K562 (cell line): ENCODE measurements around the gene BCAS2. TPM values are rescaled to one million over a fixed set of nuclear protein-coding genes. Genes with fewer than 3 reads are reported as not detected.
A peak's percentile ranks its signal among the peaks of the same experiment; 100 is the strongest.

Experiments used
- CHAMP1 ChIP-seq: fragments of 450-650 bp; IDR thresholded peaks from 2 replicates; pipeline ENCODE4 v1.6.1; 2016; ENCODE audit warnings: mild to moderate bottlenecking
- E2F6 ChIP-seq, 2 experiments: IDR thresholded peaks; 2 replicates each; pipeline ENCODE4 v1.6.1; 2011; ENCODE audit warnings: borderline replicate concordance in 1 of 2, control low read depth in 1 of 2, low read depth in 1 of 2, low read length in 1 of 2, mild to moderate bottlenecking in 1 of 2, mixed read lengths in 1 of 2, moderate library complexity in 1 of 2; ENCODE audit not compliant: insufficient read depth in 1 of 2, insufficient read length in 1 of 2, poor library complexity in 1 of 2, severe bottlenecking in 1 of 2; ENCODE audit errors: extremely low read depth in 1 of 2
- ETV1 ChIP-seq: fragments of 450-650 bp; conservative IDR thresholded peaks from 2 replicates; pipeline ENCODE4 v1.6.1; 2016; ENCODE audit warnings: missing genetic modification characterization, control low read depth, low read depth, missing compliant biosample characterization
- EZH2 ChIP-seq: IDR thresholded peaks from 2 replicates; pipeline ENCODE4 v1.6.1; 2012; ENCODE audit warnings: low read depth, mild to moderate bottlenecking, inconsistent platforms, low read length, borderline replicate concordance
- GTF2B ChIP-seq: IDR thresholded peaks from 2 replicates; pipeline ENCODE4 v1.6.1; 2011; ENCODE audit not compliant: insufficient read length; ENCODE audit errors: extremely low read depth
- KAT7 ChIP-seq: sonication (generic); formaldehyde crosslinking; IDR thresholded peaks from 2 replicates; pipeline ENCODE4 v1.8.0; 2022; ENCODE audit warnings: missing genetic modification reagents, mild to moderate bottlenecking, borderline replicate concordance
- KDM4B ChIP-seq, 2 experiments: fragments of 450-650 bp in 1 of 2; sonication (generic) in 1 of 2; IDR thresholded peaks; 2 replicates each; pipeline ENCODE4 v1.6.1; 2016 to 2017; ENCODE audit warnings: borderline replicate concordance in 2 of 2, antibody characterized with exemption in 1 of 2, low read depth in 1 of 2, mild to moderate bottlenecking in 1 of 2
- MAFG ChIP-seq: fragments of 450-650 bp; conservative IDR thresholded peaks from 2 replicates; pipeline ENCODE4 v1.6.1; 2016; ENCODE audit warnings: missing genetic modification characterization, missing compliant biosample characterization
- MED1 ChIP-seq: sonication (generic); formaldehyde crosslinking; IDR thresholded peaks from 2 replicates; pipeline ENCODE4 v1.8.1; 2023; ENCODE audit warnings: missing genetic modification reagents, borderline replicate concordance
- MYNN ChIP-seq, 2 experiments: sonication (generic); formaldehyde crosslinking in 1 of 2; IDR thresholded peaks; 2 replicates each; pipeline versions ENCODE4 v1.5.0 to v1.6.1; 2016 to 2020; ENCODE audit warnings: antibody characterized with exemption in 1 of 2, missing genetic modification reagents in 1 of 2
- NR4A1 ChIP-seq, 2 experiments: fragments of 250-450 bp in 1 of 2; fragments of 450-650 bp in 1 of 2; sonication (Bioruptor Pico) in 1 of 2; IDR thresholded peaks; 2 replicates each; pipeline versions ENCODE4 v1.4.0 to v1.6.1; 2016 to 2020; ENCODE audit warnings: mild to moderate bottlenecking in 2 of 2, missing compliant biosample characterization in 1 of 2, missing genetic modification characterization in 1 of 2, moderate library complexity in 1 of 2
- POU5F1 ChIP-seq: fragments of 150-350 bp; IDR thresholded peaks from 2 replicates; pipeline ENCODE4 v1.6.1; 2014; ENCODE audit warnings: borderline replicate concordance, low read length, low read depth, mild to moderate bottlenecking; ENCODE audit not compliant: partially characterized antibody
- SIN3A ChIP-seq, 2 experiments: fragments of 150-350 bp in 1 of 2; IDR thresholded peaks; 2 replicates each; pipeline ENCODE4 v1.6.1; 2011 to 2016; ENCODE audit warnings: borderline replicate concordance in 2 of 2, low read depth in 2 of 2, low read length in 2 of 2, mild to moderate bottlenecking in 2 of 2, moderate library complexity in 2 of 2; ENCODE audit not compliant: control insufficient read depth in 1 of 2
- SP2 ChIP-seq: IDR thresholded peaks from 2 replicates; pipeline ENCODE4 v1.6.1; 2011; ENCODE audit warnings: mild to moderate bottlenecking, low read depth, low read length, moderate library complexity; ENCODE audit not compliant: poor library complexity, severe bottlenecking; ENCODE audit errors: extremely low read depth
- TFAM ChIP-seq: fragments of 250-450 bp; sonication (Bioruptor Pico); conservative IDR thresholded peaks from 2 replicates; pipeline ENCODE4 v1.5.0; 2021; ENCODE audit warnings: mild to moderate bottlenecking, moderate library complexity
- ZNF12 ChIP-seq: sonication (generic); formaldehyde crosslinking; IDR thresholded peaks from 2 replicates; pipeline ENCODE4 v1.4.0; 2020; ENCODE audit warnings: mild to moderate bottlenecking, missing genetic modification reagents
- ZNF133 ChIP-seq: fragments of 250-450 bp; sonication (Bioruptor Pico); IDR thresholded peaks from 2 replicates; pipeline ENCODE4 v1.4.0; 2020; ENCODE audit warnings: mild to moderate bottlenecking
- ZNF324 ChIP-seq: fragments of 250-450 bp; sonication (Bioruptor Pico); IDR thresholded peaks from 2 replicates; pipeline ENCODE4 v1.4.0; 2020; ENCODE audit warnings: mild to moderate bottlenecking
- ZNF76 ChIP-seq: fragments of 250-450 bp; sonication (Bioruptor Pico); IDR thresholded peaks from 2 replicates; pipeline ENCODE4 v1.4.0; 2020; ENCODE audit warnings: mild to moderate bottlenecking, moderate library complexity, borderline replicate concordance
- ZNF79 ChIP-seq: fragments of 250-450 bp; sonication (Bioruptor Pico); IDR thresholded peaks from 2 replicates; pipeline ENCODE4 v1.4.0; 2020; ENCODE audit warnings: low read depth, mild to moderate bottlenecking, moderate library complexity
- polyA plus RNA-seq, 8 experiments: library from polyadenylated mRNA; depleted of rRNA in 4 of 8; stranded (reverse) in 5 of 8; unstranded in 3 of 8; fragments of >200 nt; fragmentation: Nextera tagmentation in 2 of 8; fragmentation: Illumina TruSeq in 1 of 8; extraction: Ambion mirVana in 2 of 8; extraction: Trizol in 1 of 8; gene quantifications; 2 replicates each; pipeline versions ENCODE4 v1.2.1 to v1.2.3, GENCODE V29; 2011 to 2014; ENCODE audit warnings: inconsistent platforms in 1 of 8, missing spikeins in 1 of 8
- total RNA-seq, 7 experiments: library from RNA; depleted of rRNA in 6 of 7; stranded (reverse); fragments of >200 nt in 6 of 7; fragmentation: Illumina TruSeq in 2 of 7; extraction: Trizol in 2 of 7; gene quantifications; 2 replicates each; pipeline versions ENCODE4 v1.2.1 to v1.2.3, GENCODE V29; 2011 to 2021; ENCODE audit warnings: low replicate concordance in 1 of 7

Gene BCAS2
- total and polyA plus RNA-seq, 9 of the 15 experiments (the other 6 are each of a cell fraction or from before 2014, with no cell fraction given), result 59.3 to 183 (median 81.1) TPM

GRCh38 chr1:114581335-114582287 lies at the start of gene BCAS2 (continued):
- TF ChIP-seq GTF2B, result no peak
- TF ChIP-seq ZNF12 (CRISPR knock-in tag), result no peak
- no peak for TF ChIP-seq MYNN (IDR thresholded peaks at IDR 0.05)
- no peak for TF ChIP-seq MYNN (CRISPR knock-in tag; IDR thresholded peaks at IDR 0.05)
- no peak for TF ChIP-seq TFAM
- peak; percentile 39 to 67; a peak in 1 of 4 replicates for TF ChIP-seq SIN3A (IDR thresholded peaks at IDR 0.05; ENCODE audit: borderline replicate concordance in 2 of 2, control insufficient read depth in 1 of 2, low read depth in 2 of 2, low read length in 2 of 2)
- no peak; a peak in 1 of 4 replicates for TF ChIP-seq KDM4B (IDR thresholded peaks at IDR 0.05; ENCODE audit: borderline replicate concordance in 2 of 2, low read depth in 1 of 2)
- peak; percentile 86; the same call in 1 of the 2 replicates for TF ChIP-seq NR4A1 (CRISPR knock-in tag; IDR thresholded peaks at IDR 0.05)
- TF ChIP-seq NR4A1 (tag; IDR thresholded peaks at IDR 0.05), result peak; percentile 67; the same call in 1 of the 2 replicates
- no peak for TF ChIP-seq ZNF133
- TF ChIP-seq ZNF324 (CRISPR knock-in tag), result no peak
- TF ChIP-seq KAT7 (CRISPR knock-in tag), result peak; percentile 36; the same call in 1 of the 2 replicates
- no peak for TF ChIP-seq SP2
- TF ChIP-seq ZNF76 (CRISPR knock-in tag), result no peak
- peak; percentile 66 for TF ChIP-seq MAFG (tag)
- TF ChIP-seq POU5F1, result peak; percentile 70
- TF ChIP-seq ETV1 (tag), result peak; percentile 79
- TF ChIP-seq ZNF79 (CRISPR knock-in tag), result peak; percentile 64; the same call in 1 of the 2 replicates
- TF ChIP-seq CHAMP1, result peak; percentile 76
- TF ChIP-seq E2F6 (IDR thresholded peaks at IDR 0.05; ENCODE audit: borderline replicate concordance in 1 of 2, extremely low read depth in 1 of 2, insufficient read depth in 1 of 2, insufficient read length in 1 of 2, low read depth in 1 of 2, low read length in 1 of 2, poor library complexity in 1 of 2, severe bottlenecking in 1 of 2), result peak; percentile 47 to 76
- TF ChIP-seq MED1, result no peak
- TF ChIP-seq EZH2, result no peak
